Fibroblast of lung (primary cell): Measurements from ENCODE around the gene DNAH9.

ENCODE experiments used
- CTCF ChIP-seq, 2 donors: IDR thresholded peaks in 1 of 2; conservative IDR thresholded peaks in 1 of 2; 1 replicate in 1 of 2; 2 replicates in 1 of 2; pipeline ENCODE4 v1.5.1; 2011 to 2012; ENCODE audit warnings: low read length in 2 of 2, control low read depth in 1 of 2, inconsistent platforms in 1 of 2, low read depth in 1 of 2, mild to moderate bottlenecking in 1 of 2
- EZH2 ChIP-seq: IDR thresholded peaks from 2 replicates; pipeline ENCODE4 v1.5.1; 2012; ENCODE audit warnings: low read length, control low read depth, mild to moderate bottlenecking; ENCODE audit errors: missing control alignments

DNA sequence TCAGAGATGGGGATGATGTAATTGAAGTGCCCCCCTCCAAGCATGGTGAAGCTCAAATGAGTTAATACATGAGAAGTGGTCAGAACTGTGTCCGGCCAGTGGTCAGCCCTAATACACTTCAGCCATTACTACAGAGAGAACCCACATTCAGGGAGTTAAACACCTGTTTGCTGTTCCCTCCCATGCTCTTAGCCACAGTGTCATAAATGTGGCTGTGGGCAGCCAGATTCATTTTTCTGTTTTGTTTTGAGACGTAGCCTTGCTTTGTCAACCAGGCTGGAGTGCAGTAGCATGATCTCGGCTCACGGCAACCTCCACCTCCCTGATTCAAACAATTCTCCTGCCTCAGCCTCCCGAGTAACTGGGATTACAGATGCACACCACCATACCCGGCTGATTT is 139.9 kb downstream of the DNAH9 start:
- TF ChIP-seq CTCF (conservative IDR thresholded peaks at IDR 0.05 in 1 of 2, IDR thresholded peaks at IDR 0.05 in 1 of 2; ENCODE audit: low read depth in 1 of 2, low read length in 2 of 2), result no peak
- TF ChIP-seq EZH2, result no peak
